Endometrial microvascular endothelial cells (primary cell): ENCODE results near the gene PSORS1C1. TPM values are rescaled to one million over a fixed set of nuclear protein-coding genes. Genes with fewer than 3 reads are reported as not detected.
"Not testable (repeated sequence)": the region's sequence is repeated elsewhere in the genome, so short reads cannot be mapped to it uniquely, and the experiment has no call there.

Experiments used
- in situ Hi-C: cut with HindIII; loops from 2 replicates; pipeline ENCODE4 v1.10.0; 2017; ENCODE audit warnings: low sequenced_read_pairs, low pct_unique_long_range_greater_than_20kb; ENCODE audit errors: inconsistent ontology term
- total RNA-seq: library from RNA; depleted of rRNA; stranded (reverse); fragments of >200 nt; gene quantifications from one replicate; pipeline ENCODE4 v1.2.3, GENCODE V29; 2015; ENCODE audit errors: inconsistent ontology term

The PSORS1C1 gene
- 0.46 TPM for total RNA-seq

GRCh38 chr6:31114541-31114878, at the start of gene PSORS1C1:
Gene PSORS1C1, plus strand, starts transcription at chr6:31114800. Its CDS starts 14,833 bp downstream, at chr6:31129633.
- in situ Hi-C loops: no loop called here

GRCh38 chr6:31065556-31065955, 49.0 kb upstream of the PSORS1C1 start:
- in situ Hi-C loops: no loop called here

- in situ Hi-C loops: not testable (repeated sequence)
Observed at GRCh38 chr6:31067028-31067427, 47.6 kb upstream of the PSORS1C1 start.

- in situ Hi-C loops: not testable (repeated sequence)
Observed at GRCh38 chr6:31067891-31068668, 46.5 kb upstream of the PSORS1C1 start.

- in situ Hi-C loops: no loop called here
Observed at GRCh38 chr6:31068669-31069340, 45.8 kb upstream of the PSORS1C1 start.

GRCh38 chr6:31070711-31071197, 43.8 kb upstream of the PSORS1C1 start:
- in situ Hi-C loops: loop anchor here (10.0 kb wide), 1 partner anchor 336 kb away; no protein-coding TSS in a partner anchor

- in situ Hi-C loops: loop anchor here (10.0 kb wide), 1 partner anchor 340 kb away; no protein-coding TSS in a partner anchor
Observed at GRCh38 chr6:31074401-31074800, 40.2 kb upstream of the PSORS1C1 start.

- in situ Hi-C loops: loop anchor here (10.0 kb wide), 1 partner anchor 341 kb away; no protein-coding TSS in a partner anchor
Observed at GRCh38 chr6:31075528-31075927, 39.1 kb upstream of the PSORS1C1 start.

GRCh38 chr6:31076611-31077010, 38.0 kb upstream of the PSORS1C1 start:
- in situ Hi-C loops: loop anchor here (10.0 kb wide), 1 partner anchor 342 kb away; no protein-coding TSS in a partner anchor

GRCh38 chr6:31079656-31080261, 34.8 kb upstream of the PSORS1C1 start:
- in situ Hi-C loops: loop anchor here (10.0 kb wide), 1 partner anchor 345 kb away; no protein-coding TSS in a partner anchor

GRCh38 chr6:31081872-31082271, 32.7 kb upstream of the PSORS1C1 start:
- in situ Hi-C loops: no loop called here

GRCh38 chr6:31083742-31084354, 30.8 kb upstream of the PSORS1C1 start:
- in situ Hi-C loops: no loop called here

- in situ Hi-C loops: no loop called here
Observed at GRCh38 chr6:31086788-31087440, 27.7 kb upstream of the PSORS1C1 start.

- in situ Hi-C loops: no loop called here
Observed at GRCh38 chr6:31087494-31088089, 27.0 kb upstream of the PSORS1C1 start.

- in situ Hi-C loops: no loop called here
Observed at GRCh38 chr6:31090275-31090972, 24.2 kb upstream of the PSORS1C1 start.

GRCh38 chr6:31090973-31091364, 23.6 kb upstream of the PSORS1C1 start:
- in situ Hi-C loops: no loop called here

- in situ Hi-C loops: no loop called here
Observed at GRCh38 chr6:31091680-31092079, 22.9 kb upstream of the PSORS1C1 start.

- in situ Hi-C loops: no loop called here
Observed at GRCh38 chr6:31092238-31092637, 22.4 kb upstream of the PSORS1C1 start.
